T-helper 2 cell treated with Interferon-gamma antibody and Interleukin-4, amounts not matched to agents 100 ng/mL and 5 ng/mL, for 36 hours (primary cell): ENCODE measurements around the gene PTGFRN. TPM values are rescaled to one million over a fixed set of nuclear protein-coding genes. Genes with fewer than 3 reads are reported as not detected.

Experiments used
- intact Hi-C: fragments of 100-400 bp; cut with micrococcal nuclease; formaldehyde crosslinking; loops from one replicate; pipeline ENCODE4 v1.15.1; 2023
- total RNA-seq: library from RNA; stranded (reverse); gene quantifications from 2 replicates; pipeline ENCODE4 v1.2.3, GENCODE V29; 2022

Gene PTGFRN
- total RNA-seq, 1 donor from 2014 or later: 4.3 TPM

GRCh38 chr1:116940814-116941599 lies 31.3 kb downstream of the PTGFRN start:
- intact Hi-C loops: no loop called here

GRCh38 chr1:116941670-116942069 lies 32.0 kb downstream of the PTGFRN start:
- intact Hi-C loops: no loop called here

- intact Hi-C loops: no loop called here
Measured at GRCh38 chr1:116942344-116942743, 32.6 kb downstream of the PTGFRN start.

GRCh38 chr1:116943438-116943837 lies 33.7 kb downstream of the PTGFRN start:
- intact Hi-C loops: no loop called here

GRCh38 chr1:116944613-116945012 lies 34.9 kb downstream of the PTGFRN start:
- intact Hi-C loops: no loop called here

GRCh38 chr1:116945421-116945820 lies 35.7 kb downstream of the PTGFRN start:
- intact Hi-C loops: no loop called here

GRCh38 chr1:116945996-116946395 lies 36.3 kb downstream of the PTGFRN start:
- intact Hi-C loops: no loop called here

GRCh38 chr1:116947092-116947860 lies 37.6 kb downstream of the PTGFRN start:
- intact Hi-C loops: no loop called here

GRCh38 chr1:116948046-116948445 lies 38.3 kb downstream of the PTGFRN start:
- intact Hi-C loops: no loop called here

GRCh38 chr1:116948642-116949041 lies 38.9 kb downstream of the PTGFRN start:
- intact Hi-C loops: no loop called here

GRCh38 chr1:116949213-116949985 lies 39.7 kb downstream of the PTGFRN start:
- intact Hi-C loops: no loop called here

GRCh38 chr1:116950517-116951199 lies 40.9 kb downstream of the PTGFRN start:
- intact Hi-C loops: no loop called here

- intact Hi-C loops: no loop called here
Measured at GRCh38 chr1:116951200-116951935, 41.7 kb downstream of the PTGFRN start.

- intact Hi-C loops: no loop called here
Measured at GRCh38 chr1:116952738-116953275, 43.1 kb downstream of the PTGFRN start.

- intact Hi-C loops: no loop called here
Measured at GRCh38 chr1:116954440-116954839, 44.7 kb downstream of the PTGFRN start.

- intact Hi-C loops: no loop called here
Measured at GRCh38 chr1:116956378-116956777, 46.7 kb downstream of the PTGFRN start.

GRCh38 chr1:116957646-116958045 lies 47.9 kb downstream of the PTGFRN start:
- intact Hi-C loops: no loop called here

GRCh38 chr1:116958110-116958509 lies 48.4 kb downstream of the PTGFRN start:
- intact Hi-C loops: no loop called here

- intact Hi-C loops: no loop called here
Measured at GRCh38 chr1:116958977-116959376, 49.3 kb downstream of the PTGFRN start.

GRCh38 chr1:116961606-116962005 lies 51.9 kb downstream of the PTGFRN start:
- intact Hi-C loops: no loop called here
